ENCODE measurements around the gene SOX8.

Gene SOX8

GRCh38 chr16:977896-978295 is 3.7 kb upstream of the SOX8 start:
- TF ChIP-seq, protein P1, sequence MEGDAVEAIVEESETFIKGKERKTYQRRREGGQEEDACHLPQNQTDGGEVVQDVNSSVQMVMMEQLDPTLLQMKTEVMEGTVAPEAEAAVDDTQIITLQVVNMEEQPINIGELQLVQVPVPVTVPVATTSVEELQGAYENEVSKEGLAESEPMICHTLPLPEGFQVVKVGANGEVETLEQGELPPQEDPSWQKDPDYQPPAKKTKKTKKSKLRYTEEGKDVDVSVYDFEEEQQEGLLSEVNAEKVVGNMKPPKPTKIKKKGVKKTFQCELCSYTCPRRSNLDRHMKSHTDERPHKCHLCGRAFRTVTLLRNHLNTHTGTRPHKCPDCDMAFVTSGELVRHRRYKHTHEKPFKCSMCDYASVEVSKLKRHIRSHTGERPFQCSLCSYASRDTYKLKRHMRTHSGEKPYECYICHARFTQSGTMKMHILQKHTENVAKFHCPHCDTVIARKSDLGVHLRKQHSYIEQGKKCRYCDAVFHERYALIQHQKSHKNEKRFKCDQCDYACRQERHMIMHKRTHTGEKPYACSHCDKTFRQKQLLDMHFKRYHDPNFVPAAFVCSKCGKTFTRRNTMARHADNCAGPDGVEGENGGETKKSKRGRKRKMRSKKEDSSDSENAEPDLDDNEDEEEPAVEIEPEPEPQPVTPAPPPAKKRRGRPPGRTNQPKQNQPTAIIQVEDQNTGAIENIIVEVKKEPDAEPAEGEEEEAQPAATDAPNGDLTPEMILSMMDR (IDR thresholded peaks at IDR 0.05; ENCODE audit: low read depth, low read length), result no peak
- no peak overlapping the region for H3K4me3 ChIP-seq (ENCODE audit: low read depth, low read length)

DNA sequence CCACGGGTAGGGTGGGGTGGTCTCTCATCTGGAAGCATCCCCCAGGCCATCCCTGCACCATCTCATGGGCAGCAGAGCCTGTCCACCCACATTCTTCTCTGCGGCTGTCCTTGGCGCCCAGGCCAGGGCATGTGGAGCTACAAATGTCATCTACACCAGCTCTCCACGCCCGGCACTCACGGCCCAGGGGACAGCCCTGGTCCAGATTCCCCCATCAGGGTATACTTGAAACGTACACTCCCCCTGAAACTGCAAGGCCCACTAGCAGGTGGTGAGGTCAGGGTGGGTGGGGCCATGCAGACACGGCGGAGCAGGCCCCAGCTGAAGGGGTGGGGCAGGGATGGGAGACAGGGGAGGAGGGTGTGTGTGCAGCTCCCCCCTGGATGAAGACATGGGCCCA is 3.2 kb upstream of the SOX8 start:
- H3K4me3 ChIP-seq (ENCODE audit: low read depth, low read length), result no peak overlapping the region
- TF ChIP-seq, protein P1 (IDR thresholded peaks at IDR 0.05; ENCODE audit: low read depth, low read length), result no peak

- H3K4me3 ChIP-seq (ENCODE audit: low read depth, low read length), result no peak overlapping the region
- TF ChIP-seq, protein P1 (IDR thresholded peaks at IDR 0.05; ENCODE audit: low read depth, low read length), result no peak
Observed at GRCh38 chr16:979147-979546, 2.4 kb upstream of the SOX8 start.

GRCh38 chr16:979859-980594 is 1.5 kb upstream of the SOX8 start:
- no peak overlapping the region for H3K4me3 ChIP-seq (ENCODE audit: low read depth, low read length)
- TF ChIP-seq, protein P1 (IDR thresholded peaks at IDR 0.05; ENCODE audit: low read depth, low read length), result no peak

DNA sequence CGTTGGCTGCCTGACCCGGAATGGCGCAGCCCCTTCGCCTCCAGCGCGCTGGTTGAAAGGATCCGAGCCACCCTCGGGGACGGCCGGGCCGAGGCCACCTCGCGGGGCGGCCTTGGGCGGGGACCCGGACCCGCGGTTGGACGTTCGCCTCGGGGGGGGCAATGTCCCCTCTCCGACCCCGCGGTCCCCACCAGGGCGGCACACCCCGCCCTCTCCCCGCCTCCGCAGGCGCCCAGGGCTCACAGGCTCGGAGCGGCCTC is 1.0 kb upstream of the SOX8 start:
- no peak overlapping the region for H3K4me3 ChIP-seq (ENCODE audit: low read depth, low read length)
- TF ChIP-seq, protein P1 (IDR thresholded peaks at IDR 0.05; ENCODE audit: low read depth, low read length), result no peak

DNA sequence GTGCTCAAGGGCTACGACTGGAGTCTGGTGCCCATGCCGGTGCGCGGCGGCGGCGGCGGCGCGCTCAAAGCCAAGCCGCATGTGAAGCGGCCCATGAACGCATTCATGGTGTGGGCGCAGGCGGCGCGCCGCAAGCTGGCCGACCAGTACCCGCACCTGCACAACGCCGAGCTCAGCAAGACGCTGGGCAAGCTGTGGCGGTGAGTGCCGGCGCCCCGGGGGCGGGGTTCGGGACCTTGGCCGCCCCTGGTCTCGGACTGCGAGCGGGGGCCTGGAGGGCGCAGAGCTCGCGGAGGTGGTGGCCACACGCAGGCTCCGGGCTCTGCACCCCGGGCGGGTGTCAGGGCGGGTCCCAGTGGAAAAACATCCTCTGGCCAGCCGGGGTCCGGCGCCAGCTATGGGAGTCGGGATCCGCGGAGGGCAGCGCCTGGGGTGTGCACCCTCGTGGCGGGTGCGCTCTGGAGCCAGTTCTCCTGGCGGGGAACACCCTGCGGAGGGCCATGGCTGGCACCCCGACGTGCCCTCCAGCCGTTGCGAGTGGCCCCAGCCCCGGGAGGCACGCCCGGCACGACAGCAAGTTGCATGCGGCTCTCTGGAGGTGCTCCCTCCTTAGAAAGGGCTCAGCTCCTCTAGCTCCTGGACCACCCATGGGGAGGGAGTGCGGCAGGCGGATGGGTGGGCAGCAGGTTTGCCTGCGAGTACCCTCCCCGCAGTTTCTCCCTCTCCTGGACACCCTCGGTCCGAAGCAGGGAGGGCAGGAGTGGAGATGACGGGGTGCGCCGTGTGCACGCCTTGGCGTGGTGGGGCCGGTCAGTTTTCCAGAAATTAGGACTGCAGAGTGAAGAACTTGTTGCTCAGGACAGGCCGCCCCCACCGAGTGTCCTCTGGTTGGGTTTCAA is 824 bp downstream of the SOX8 start:
- H3K4me3 ChIP-seq (ENCODE audit: low read depth, low read length), result no peak overlapping the region
- TF ChIP-seq, protein P1 (IDR thresholded peaks at IDR 0.05; ENCODE audit: low read depth, low read length), result no peak

All from WI38 (cell line).